Vagina (tissue), 2 donors: ENCODE data around the gene DHX8. TPM values are rescaled to one million over a fixed set of nuclear protein-coding genes. Genes with fewer than 3 reads are reported as not detected.

Experiments
- DNase-seq, 2 donors: peaks; one replicate each; pipeline ENCODE4 v3.0.0-alpha.2; 2017; ENCODE audit errors: extremely low spot score in 2 of 2
- H3K27ac ChIP-seq: fragments of 200-600 bp; sonication (generic); one replicate; pipeline ENCODE4 v1.5.1; 2019
- H3K27me3 ChIP-seq: fragments of 200-600 bp; sonication (generic); one replicate; pipeline ENCODE4 v1.5.1; 2019
- H3K36me3 ChIP-seq, 2 donors: fragments of 200-600 bp; sonication (generic); one replicate each; pipeline ENCODE4 v1.5.1; 2017 to 2019
- H3K4me1 ChIP-seq: fragments of 200-600 bp; sonication (generic); one replicate; pipeline ENCODE4 v1.5.1; 2019
- H3K4me3 ChIP-seq, 2 donors: fragments of 200-600 bp; sonication (generic); 1 replicate in 1 of 2; 2 replicates in 1 of 2; pipeline ENCODE4 v1.5.1; 2016 to 2019
- H3K9me3 ChIP-seq: fragments of 200-600 bp; sonication (generic); one replicate; pipeline ENCODE4 v1.5.1; 2019
- CTCF ChIP-seq, 3 experiments: fragments of 450-650 bp in 2 of 3; fragments of 200-600 bp in 1 of 3; sonication (generic) in 1 of 3; IDR thresholded peaks; one replicate each; pipeline ENCODE4 v1.5.1; 2017 to 2019; ENCODE audit warnings: antibody characterized with exemption in 3 of 3, mild to moderate bottlenecking in 2 of 3, moderate library complexity in 2 of 3
- POLR2A ChIP-seq, 2 donors: fragments of 450-650 bp; IDR thresholded peaks; one replicate each; pipeline ENCODE4 v1.6.1; 2017; ENCODE audit warnings: antibody characterized with exemption in 2 of 2, mild to moderate bottlenecking in 2 of 2, moderate library complexity in 2 of 2
- POLR2AphosphoS5 ChIP-seq, 2 donors: sonication (generic); formaldehyde crosslinking; IDR thresholded peaks; one replicate each; pipeline ENCODE4 v1.9.0; 2017; ENCODE audit warnings: antibody characterized with exemption in 2 of 2, mild to moderate bottlenecking in 2 of 2, low read depth in 1 of 2; ENCODE audit not compliant: insufficient read depth in 1 of 2
- intact Hi-C: fragments of 100-400 bp; cut with DNase I; formaldehyde crosslinking; loops from one replicate; pipeline ENCODE4 v1.15.1; 2023
- microRNA counts, 2 donors: library from miRNA; unstranded; fragments of <30 nt; microRNA quantifications; one replicate each; lab custom pipeline; 2016 to 2017
- small RNA-seq: library from RNA; depleted of rRNA; stranded (forward); fragments of <200 nt; gene quantifications from one replicate; pipeline ENCODE3, GENCODE V24; 2016
- total RNA-seq: library from RNA; depleted of rRNA; stranded (reverse); fragments of >200 nt; gene quantifications from one replicate; pipeline ENCODE4 v1.2.3, GENCODE V29; 2016

DHX8 gene
- total RNA-seq, 1 donor from 2014 or later: 32.7 TPM

DNA sequence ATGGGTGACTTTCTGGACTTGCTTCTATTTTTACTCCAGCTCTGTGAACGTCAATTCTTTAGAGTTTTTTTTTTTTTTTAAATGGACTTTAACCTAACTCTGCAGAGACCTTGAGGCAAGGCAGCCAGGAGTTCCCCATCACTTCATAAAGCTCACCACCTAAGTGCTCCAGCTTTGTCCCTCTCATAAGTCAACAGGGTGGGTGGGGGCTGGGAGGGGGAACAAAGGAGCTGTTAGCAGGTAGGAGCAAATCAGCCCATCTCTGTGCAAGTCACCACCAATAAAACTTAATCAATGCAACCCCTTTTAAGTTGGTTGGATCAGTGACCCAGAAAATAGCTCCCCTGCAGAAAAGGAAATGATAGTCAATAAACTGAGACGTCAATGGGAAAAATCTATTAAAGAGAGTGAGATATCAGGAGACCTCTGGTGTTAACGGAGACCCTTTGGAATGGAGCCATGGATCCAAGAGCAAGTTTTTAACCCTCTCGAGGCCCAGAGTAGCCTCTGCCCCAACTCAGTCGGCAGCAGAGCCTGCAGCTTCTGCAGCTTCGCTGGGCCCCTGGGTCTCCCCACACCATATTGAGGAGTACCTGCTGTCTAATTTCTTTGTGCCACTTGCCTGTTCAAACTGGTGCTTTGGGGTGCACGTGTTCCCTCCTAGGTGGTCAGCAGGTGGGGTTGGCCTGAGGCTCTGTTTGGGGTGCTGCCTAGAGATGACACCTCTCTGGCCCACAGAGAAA lies 90.0 kb downstream of the DHX8 start:
- intact Hi-C loops: no loop called here
- no peak for DNase-seq
- H3K4me1 ChIP-seq: peaks cover 10% of the 10 kb centered on the region
- TF ChIP-seq POLR2AphosphoS5 (IDR thresholded peaks at IDR 0.05; ENCODE audit: insufficient read depth in 1 of 2, low read depth in 1 of 2) (no peak), CTCF (IDR thresholded peaks at IDR 0.05) (no peak), POLR2A (IDR thresholded peaks at IDR 0.05) (no peak)
- H3K36me3 ChIP-seq: no peaks in the 10 kb centered on the region
- H3K27me3 ChIP-seq: no peaks in the 10 kb centered on the region
- no peak overlapping the region for H3K4me3 ChIP-seq
- H3K9me3 ChIP-seq: no peaks in the 10 kb centered on the region
- H3K27ac ChIP-seq: no peak overlapping the region

- Histone ChIP-seq H3K9me3 (no peaks in the 10 kb centered on the region), H3K27me3 (no peaks in the 10 kb centered on the region), H3K36me3 (no peaks in the 10 kb centered on the region), H3K27ac (no peak overlapping the region), H3K4me1 (peaks cover 15% of the 10 kb centered on the region), H3K4me3 (no peak overlapping the region)
- no peak for TF ChIP-seq CTCF (IDR thresholded peaks at IDR 0.05)
- DNase-seq: no peak
- intact Hi-C loops: no loop called here
Measured at GRCh38 chr17:43574348-43574747, 90.6 kb downstream of the DHX8 start.

GRCh38 chr17:43574896-43575525 lies 91.2 kb downstream of the DHX8 start:
- no peaks in the 10 kb centered on the region for H3K27me3 ChIP-seq
- no peak overlapping the region for H3K27ac ChIP-seq
- no peak for TF ChIP-seq POLR2A (IDR thresholded peaks at IDR 0.05)
- no peak for TF ChIP-seq POLR2AphosphoS5 (IDR thresholded peaks at IDR 0.05; ENCODE audit: insufficient read depth in 1 of 2, low read depth in 1 of 2)
- TF ChIP-seq CTCF (IDR thresholded peaks at IDR 0.05): no peak
- no peak for DNase-seq
- no peaks in the 10 kb centered on the region for H3K9me3 ChIP-seq
- no peak overlapping the region for H3K4me3 ChIP-seq
- H3K4me1 ChIP-seq: peaks cover 15% of the 10 kb centered on the region
- no peaks in the 10 kb centered on the region for H3K36me3 ChIP-seq
- intact Hi-C loops: no loop called here

MicroRNAs encoded within 50 kb of the gene (microRNA counts, 767-probe panel; counts per million panel counts)
- 238 to 261 counts per million in 2 donors for microRNA hsa-miR-2117 (lab: Ali Mortazavi, UCI)

Small RNAs within 50 kb of the gene (small RNA-seq; reads per million reads assigned to genes)
- gene RNU6-406P (not detected), gene RNU6-971P (not detected)

Other genes with a start within 250 kb of the DHX8 start
- not detected for gene RNU2-1, start 250.0 kb upstream of the DHX8 start, total RNA-seq
- 35.6 TPM for gene ARL4D, start 85.0 kb upstream of the DHX8 start, total RNA-seq
- gene ETV4, start 62.4 kb downstream of the DHX8 start, total RNA-seq: 5.4 TPM
- 4.7 TPM for gene MEOX1, start 177.9 kb downstream of the DHX8 start, total RNA-seq